Inflammatory macrophage treated with lipopolysaccharide for 1 hour (primary cell): ENCODE results near the gene CRTAC1.

Experiments used
- DNase-seq, 2 donors: peaks; one replicate each; pipeline ENCODE4 v3.0.0-alpha.2; 2020 to 2022

Gene CRTAC1

DNA sequence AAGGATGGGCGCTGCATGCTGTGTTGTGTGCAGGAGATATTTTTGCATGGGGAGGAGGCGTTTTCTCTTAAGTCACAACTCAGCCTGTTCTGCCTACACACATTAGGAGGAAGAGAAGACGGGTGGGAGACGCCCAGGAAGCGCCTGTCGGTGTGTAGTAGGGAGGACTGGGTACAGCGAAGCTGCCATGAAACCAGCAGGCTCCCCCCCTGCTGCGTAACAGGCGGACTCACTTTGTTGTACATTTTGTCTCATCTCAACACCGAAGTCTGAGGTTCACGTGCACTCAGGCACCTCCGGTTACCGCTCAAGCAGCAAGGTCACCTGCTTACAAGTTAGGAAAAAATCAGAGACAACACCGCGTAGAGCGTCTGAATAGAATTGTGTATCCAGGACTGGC lies 56.3 kb downstream of the CRTAC1 start:
- DNase-seq: no peak

DNA sequence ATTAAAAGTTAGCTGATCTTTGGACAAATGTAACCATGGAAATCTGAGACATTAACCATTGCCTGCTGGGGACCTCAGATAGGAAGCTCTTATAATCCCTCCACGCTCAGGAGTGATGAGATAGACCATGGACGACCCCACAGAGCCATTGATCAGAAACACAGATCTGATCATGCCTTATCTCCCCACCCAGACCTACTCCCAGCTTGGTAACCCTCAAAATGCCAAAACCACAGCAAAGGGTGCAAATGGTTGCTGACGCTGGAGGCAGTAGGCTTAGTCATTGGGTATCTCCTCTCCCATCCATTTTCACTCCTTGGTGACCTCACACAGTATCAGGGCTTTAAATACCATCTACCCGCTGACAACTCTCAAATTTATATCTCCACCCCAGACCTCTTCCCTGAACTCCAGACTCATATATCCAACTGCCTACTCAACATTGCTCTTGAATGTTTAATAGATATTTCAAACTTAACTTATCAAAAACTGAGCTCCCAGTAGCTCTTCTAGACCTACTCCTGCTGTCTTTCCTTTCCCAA lies 60.8 kb downstream of the CRTAC1 start:
- no peak for DNase-seq

DNA sequence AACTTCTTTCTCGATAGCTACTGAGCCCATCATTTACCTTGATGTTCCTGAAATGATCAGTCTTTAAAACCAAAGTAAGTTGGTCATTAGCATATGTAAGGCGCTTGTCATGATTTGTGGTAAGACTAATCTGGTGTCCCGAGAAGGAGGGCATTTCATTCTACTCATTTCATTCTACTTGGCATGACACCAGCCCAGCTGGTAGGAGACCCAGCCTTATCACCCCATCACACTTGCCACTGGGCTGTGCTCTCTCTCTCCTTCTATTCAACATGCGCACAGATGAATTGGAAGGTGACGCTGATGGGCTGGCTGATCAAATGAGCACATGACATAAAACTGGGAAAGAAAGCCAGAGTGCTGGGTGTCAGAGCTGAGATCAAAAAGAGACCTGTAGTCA lies 65.7 kb downstream of the CRTAC1 start:
- DNase-seq: no peak

DNA sequence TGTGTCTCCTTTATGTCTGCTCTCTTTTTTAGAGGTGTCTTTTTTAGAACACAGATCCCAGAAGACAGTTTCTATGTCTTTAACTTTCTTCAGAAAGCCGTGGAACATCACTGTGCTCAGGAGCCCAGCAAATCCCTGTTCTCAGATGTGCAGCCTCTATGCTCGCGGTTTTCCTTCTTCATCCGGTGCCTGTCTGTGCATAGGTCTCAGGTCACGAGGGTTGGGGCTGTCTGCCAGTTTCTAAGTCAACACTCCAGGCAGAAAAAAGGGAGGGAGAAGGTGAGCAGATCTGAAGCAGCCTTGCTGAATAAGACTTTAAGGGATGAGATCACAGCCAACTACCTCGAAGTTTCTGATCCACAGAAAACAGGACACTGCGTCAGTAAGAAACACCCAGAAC lies 68.5 kb downstream of the CRTAC1 start:
- no peak for DNase-seq

DNA sequence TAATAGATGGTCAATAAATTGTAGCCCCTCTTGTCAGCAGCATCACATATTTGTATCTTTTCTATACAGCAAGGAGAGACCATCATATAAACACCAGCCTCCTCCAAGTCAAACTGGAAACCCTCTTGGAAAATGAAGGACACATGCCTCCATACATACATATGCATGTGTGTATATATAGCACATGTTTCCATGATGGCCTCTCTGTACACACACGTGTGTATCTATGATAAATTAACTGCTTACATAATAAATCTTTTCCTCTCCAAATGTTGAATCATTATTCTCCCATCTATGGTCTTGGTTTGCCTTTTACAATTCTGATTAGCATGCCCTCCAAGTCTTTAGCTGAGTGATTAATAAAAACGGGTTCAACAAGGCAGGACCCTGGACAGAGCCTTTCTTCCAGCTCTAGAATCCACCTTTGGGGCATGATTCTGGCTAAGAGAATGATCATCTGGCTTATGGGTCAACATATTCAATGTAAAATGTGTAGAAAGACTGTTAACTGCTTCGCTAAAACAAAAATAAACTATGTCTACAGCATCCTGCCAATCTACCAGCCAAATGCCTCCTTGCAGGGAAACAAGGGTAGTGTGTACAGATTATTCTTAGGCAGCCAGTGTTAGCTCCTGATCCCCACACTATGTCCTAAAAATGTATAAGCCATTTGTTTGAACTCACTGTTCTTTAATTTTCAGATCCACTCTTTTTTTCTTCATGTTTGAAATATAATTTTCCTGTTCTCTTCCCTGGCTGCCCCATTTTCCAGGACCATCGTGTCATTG lies 70.0 kb downstream of the CRTAC1 start:
- no peak for DNase-seq

DNA sequence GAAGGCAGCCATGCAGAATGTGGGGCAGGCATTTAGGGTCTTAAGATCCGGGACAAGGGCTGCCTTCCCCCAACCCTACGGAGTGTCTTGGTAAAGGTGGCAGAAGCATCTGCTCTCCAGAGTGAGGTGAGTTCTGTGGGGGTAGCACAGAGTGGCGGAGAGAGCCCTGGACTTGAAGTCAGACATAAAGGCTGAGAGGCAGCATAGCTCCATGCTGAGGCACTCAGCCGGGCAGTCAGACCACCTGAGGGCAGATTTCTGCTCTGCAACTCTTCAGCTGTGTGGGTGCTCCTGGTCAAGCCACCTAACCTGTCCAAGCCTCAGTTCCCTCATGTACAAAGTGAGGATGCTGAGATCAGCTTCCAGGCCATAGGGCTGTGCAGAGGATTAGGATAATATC lies 81.0 kb downstream of the CRTAC1 start:
- DNase-seq: no peak

DNA sequence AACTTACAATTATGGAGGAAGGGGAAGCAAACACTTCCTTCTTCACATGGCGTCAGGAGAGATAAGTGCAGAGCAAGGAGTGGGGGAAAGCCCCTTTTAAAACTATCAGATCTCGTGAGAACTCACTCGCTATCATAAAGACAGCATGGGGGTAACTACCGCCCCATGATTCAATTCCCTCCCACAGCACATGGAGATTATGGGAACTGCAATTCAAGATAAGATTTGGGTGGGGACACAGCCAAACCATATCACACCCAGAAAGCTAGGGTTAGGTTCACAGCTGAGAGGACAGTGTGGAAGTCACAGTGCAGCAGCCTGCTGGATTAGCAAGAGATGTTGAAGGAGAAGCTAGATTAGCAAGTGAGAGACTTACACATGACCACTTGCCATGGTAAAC lies 81.6 kb downstream of the CRTAC1 start:
- no peak for DNase-seq

DNA sequence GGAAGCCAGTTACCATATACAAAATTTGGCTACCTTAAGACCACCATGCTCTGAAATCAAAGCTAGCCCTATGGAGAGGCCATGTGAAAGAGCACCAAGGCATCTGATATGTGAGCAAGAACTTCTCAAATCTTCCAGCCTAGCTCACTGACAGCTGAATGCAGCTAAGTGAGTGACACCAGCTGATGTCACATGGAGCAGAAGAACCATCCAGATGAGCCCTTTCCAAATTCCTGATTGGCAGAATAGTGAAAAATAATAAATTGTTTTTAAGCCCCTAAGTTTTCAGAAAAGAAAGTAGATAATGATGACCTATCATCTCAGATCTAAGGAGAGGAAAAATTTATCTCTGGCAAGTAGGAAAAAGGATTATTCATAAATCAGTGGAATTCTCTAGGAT lies 85.6 kb downstream of the CRTAC1 start:
- DNase-seq: no peak

DNA sequence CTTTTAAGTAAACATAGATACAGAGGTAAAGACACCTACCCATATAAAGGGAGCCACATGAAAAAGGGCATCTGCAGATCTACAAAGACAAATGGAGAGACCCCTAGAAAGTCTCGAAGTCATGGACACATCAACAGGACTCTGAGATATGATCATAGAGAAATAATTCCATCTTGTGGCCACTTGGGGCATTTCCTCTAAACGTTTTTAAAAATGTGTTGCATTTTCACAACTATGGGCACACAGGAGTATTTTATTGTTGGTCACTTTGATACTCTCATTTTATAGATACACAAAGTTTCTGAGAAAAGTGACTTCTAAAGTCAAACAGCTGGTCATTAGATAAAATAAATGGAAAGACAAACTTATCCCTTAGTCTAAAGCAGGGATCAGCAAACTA lies 87.1 kb downstream of the CRTAC1 start:
- no peak for DNase-seq

DNA sequence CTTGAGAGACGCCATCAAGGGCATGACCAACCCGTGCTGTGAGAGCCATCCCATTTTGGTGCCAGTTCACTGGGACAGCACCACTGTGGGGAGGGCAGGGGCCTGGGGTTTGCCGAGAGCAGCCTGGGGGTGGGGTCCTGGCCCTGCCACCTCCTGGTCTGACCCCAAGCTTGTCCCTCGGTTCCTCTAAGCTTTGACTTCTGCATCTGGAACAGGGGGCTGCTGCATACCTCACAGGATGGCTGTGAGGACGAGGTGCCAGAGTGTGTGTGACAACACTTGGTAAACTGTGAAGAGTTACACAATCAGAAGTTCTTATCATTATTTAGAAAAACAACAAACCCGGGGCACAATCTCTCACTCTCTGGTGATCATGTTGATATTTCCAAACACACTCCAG lies 89.9 kb downstream of the CRTAC1 start:
- no peak for DNase-seq

DNA sequence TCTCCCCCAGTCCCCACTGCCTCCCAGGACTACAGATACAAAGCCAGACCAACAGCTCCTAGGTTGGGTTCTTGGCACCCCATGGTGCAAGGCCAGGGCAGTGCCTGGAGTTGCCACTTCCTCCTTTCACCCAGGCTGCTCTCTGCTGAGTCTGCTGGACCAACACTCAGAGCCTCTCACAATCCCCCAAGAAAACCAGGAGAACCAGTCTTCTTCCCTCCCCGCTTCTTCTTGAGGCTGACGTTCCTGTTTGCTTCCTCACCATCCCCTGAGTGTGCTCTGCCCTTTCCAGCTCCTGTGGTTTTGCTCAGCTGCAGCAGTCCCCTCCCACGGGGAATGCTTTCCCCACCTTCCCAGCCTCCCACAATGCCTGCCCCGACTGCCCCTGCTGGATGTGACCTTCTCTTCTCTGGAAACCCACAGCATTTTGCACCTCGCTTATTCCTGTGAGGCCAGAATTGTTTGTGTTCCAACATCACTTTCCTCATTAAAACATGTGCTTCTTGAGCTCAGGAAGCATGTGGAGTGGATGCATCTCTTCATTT lies 90.9 kb downstream of the CRTAC1 start:
- DNase-seq: no peak

DNA sequence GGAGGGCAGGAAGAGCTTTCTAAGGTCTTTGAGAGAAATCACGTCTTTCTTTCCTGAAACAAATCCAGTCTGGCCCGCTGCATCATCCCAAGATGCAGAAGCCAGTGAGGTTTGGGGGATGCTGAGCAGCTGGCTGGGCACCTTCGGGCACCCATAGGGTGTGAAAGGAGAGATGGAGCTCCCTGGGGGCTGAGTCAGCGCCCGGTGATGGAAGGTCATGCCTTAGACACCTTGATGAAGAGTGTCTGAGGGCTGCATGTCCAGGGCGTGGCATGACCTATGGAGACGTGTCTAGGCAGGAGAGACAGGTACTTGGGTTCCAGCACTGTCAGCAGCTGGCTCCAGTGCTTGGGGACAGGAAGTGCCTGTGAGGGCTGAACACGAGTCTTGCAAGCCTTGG lies 92.5 kb downstream of the CRTAC1 start:
- no peak for DNase-seq

DNA sequence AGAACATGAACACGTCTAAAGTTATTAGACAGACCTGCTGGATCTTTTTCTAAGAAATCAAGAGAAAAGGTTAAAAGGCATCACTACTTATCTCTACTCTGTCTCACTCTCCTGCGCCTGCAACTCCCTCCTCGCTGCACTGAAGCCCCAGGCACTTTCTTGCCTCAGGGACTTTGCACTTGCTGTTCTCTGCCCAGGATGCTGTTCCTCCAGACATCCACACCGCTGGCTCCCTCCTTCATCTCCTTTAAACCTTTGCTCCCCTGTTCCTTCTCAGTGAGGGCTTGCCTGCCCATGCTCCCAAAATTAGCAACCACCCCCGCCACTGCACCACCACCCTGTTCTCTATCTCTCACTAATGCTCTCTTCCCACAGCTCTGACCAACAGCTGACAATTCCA lies 93.4 kb downstream of the CRTAC1 start:
- DNase-seq: no peak

DNA sequence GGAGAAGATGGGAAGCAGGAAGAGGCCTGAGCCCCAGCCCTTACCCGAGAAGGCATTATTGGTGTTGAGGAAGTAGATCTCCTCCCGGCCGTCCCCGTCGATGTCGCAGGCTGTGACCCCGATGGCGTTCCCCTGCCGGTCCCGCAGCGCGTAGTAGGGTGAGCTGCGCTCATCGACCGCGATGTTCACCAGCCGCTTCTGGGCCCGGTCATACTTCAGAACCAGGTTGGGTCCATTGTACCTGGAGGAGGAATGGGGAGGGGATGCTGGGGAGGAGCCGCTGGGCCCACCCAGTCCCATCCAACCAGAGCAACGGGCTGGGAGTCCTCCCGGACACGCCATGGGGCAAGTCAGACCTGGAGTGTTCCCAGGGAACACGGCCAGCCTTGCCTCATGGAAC lies 94.3 kb downstream of the CRTAC1 start:
- DNase-seq: no peak

DNA sequence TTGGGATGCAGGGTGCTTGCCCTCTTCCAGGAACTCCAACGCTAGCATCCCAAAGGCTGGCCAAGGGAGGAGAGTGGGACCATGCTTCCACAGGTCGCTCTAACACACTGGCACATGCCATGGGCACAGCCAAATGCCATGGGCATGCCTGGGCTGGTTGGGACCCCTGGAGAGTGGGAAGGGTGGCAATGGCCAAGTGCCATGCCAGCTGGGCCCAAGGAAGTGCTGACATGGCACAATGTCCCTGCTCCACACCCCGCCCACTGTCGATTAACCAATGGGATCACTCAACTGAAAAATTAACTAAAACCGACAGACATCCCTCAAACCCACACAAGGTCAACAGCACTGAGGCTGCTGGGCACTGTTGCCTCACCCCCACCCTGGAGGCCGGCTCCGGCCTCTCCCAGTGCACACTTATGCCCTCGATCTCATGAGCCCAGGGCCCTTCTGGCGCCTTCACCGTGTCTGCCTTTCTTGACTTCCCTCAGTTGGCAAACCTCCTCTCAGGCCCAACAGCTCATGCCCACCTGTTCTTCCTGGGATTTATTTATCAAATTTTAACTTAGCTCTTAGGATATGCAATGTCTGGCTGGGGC lies 97.4 kb downstream of the CRTAC1 start:
- DNase-seq: no peak

DNA sequence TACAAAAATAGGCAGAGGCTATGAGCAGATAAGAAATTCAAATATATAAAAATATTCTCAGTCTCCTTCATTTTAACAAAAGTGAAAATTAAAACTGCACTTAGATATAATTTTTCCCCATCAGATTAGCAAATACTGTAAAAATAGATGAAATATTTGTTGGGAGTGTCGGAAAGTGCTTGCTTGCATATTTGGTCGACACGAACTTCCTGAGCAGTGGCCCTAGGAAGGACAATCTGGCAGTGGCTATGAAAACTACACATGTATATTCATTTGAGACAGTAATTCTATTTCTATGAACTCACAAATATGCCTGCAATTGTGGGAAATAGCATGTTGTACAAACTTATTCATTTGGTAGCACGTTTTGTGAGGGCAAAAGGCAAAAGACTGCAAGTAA lies 99.4 kb downstream of the CRTAC1 start:
- DNase-seq: no peak

DNA sequence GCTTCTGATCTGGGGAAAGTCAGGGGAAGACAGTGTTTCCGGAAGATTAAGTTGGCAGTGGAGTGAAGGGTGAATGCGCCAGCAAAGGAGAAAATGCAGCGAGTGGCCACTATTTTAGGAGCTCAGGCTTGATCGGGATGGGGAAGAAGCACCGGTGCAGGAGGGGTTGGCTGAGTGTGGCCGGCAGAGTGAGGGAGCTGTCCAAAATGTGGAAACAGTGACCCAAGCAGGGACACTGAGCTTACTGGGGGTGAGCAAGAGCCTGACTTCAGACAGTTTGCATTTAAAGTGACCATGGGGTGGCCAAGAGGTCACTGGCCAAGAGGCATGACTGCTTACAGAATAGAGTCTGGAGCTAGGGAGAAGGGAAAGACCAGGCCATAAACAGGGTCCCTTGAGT lies 101.5 kb downstream of the CRTAC1 start:
- no peak for DNase-seq

DNA sequence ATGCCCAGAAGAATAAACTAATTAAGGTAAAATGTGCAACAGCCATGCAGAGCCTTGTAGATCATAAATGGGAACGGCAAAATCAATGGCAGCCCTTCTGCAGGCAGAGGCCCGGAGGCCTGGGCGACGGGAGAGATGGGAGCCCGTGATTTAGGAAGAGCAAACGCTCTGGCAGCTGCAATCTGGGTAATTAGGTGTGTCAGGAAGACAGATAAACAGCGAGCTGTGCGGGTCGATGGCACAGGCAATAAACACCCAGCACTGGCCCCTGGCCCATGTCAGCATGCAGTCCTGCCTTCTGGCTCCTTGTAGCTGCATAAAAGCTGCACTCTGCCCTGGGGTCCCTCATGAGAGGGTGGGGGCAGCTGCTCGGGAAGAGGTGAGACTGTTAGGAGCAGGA lies 102.8 kb downstream of the CRTAC1 start:
- DNase-seq: no peak

DNA sequence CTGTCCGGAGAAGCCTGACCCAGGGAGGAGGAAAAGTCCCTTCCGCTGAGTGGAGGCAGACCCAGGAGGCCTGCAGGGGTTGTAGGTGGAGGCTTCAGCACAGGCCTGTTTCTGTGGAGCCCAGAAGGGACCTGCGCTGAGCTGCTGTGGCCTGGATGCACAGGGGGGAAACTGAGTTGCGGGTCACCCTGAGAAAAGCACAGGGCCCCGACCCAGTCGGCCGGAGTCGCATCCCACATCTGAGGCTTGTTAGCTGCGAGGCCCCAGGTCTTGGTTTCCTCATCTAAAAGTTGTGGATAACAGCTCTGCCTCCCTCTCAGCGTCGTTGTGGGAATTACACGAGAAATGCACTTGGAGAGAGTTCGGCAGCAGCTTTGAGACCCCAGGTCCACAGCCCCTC lies 104.4 kb downstream of the CRTAC1 start:
- DNase-seq: no peak

DNA sequence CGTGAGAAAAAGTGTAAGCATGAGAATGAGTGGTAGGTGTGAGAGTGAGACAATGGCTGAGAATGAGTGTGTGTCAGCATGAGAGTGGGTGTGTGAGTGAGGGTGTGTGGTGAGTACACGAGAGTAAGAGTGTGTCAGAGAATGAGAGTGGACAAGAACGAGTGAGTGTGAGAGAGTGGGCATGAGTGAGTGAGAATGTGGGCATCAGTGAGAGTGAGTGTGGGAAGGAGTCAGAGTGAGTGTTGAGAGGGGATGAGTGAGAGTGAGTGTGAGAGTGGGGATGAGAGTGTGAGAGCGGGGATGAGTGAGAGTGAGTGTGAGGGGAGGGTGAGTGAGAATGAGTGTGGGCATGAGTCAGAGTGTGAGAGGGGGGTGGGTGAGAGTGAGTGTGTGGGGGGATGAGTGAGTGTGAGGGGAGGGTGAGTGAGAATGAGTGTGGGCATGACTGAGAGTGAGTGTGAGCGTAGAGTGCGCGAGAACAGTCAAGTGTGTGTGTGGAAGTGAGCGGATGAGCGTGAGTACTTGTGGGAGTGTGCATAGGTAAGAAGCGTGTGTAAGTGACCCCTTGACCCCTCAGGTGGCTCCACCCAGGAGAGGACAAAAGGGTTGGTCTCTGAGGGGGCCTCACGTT lies 105.0 kb downstream of the CRTAC1 start:
- no peak for DNase-seq

DNA sequence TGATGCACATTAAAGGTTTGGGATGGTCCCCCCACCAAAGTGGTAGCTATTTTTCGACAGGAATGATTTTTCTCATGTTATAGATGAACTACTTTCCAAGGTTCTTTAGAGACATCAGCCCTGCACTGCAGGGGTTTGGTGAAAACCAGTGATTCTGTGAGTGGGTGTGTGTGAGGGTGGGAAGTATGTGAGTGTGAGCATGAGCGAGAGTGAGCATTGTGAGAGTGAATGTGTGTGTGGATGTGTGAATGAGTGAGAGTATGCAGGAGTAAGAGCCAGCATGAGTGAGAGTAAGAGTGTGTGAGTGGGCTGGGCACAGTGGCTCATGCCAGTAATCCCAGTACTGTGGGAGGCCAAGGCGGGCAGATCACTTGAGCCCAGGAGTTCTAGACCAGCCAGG lies 105.7 kb downstream of the CRTAC1 start:
- no peak for DNase-seq

DNA sequence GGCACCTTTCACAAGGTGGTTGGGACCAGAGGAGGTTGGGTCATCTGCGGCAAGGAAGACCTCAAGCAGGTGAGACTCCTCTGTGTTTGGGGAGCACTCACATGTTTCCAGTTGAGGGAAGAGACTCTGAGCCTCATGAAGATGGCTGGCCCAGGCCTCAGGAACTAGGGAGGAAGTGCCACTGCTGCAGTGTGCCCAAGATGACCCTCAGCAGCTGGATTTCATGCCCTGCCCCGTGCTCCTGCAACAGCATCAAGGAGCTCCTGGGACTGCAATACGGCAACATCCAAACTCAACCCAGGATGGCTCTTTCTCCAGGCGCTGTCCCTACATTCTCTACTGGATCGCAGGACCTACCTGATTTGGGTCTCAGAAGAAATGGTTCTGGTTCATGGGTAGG lies 106.9 kb downstream of the CRTAC1 start:
- DNase-seq: no peak

DNA sequence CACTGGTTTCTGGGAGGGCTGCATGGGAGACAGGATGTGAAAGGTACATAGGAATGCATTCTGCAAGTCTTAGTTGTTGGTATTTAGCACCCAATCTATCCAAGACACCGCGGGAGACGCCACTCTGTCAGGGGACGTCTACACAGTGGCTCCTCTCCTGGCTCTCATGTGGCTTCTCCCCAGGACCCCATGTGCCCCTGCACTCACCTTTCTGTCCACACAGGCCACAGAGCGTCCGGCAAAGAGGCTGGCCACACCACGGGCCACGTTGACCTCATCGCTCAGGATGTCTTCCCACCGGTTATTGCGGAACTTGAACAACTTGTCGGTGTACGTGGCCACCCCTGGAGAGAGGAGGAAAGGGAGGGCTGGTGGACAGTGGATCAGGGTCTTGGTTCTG lies 107.4 kb downstream of the CRTAC1 start:
- DNase-seq: no peak
